A549 (cell line): ENCODE data around the gene FCHO2.

Experiments used
- EP300 ChIP-seq, 2 experiments: fragments of >200 bp; sonication (Bioruptor Twin); formaldehyde crosslinking; IDR thresholded peaks; 2 replicates in 1 of 2; 3 replicates in 1 of 2; pipeline ENCODE4 v1.6.1; 2016 to 2017
- FOSB ChIP-seq: fragments of 250-450 bp; sonication (Bioruptor Pico); IDR thresholded peaks from 2 replicates; pipeline ENCODE4 v1.5.0; 2020; ENCODE audit warnings: mild to moderate bottlenecking, moderate library complexity
- FOSL2 ChIP-seq, 2 experiments: fragments of 450-650 bp in 1 of 2; fragments of >200 bp in 1 of 2; sonication (Bioruptor Twin) in 1 of 2; formaldehyde crosslinking; IDR thresholded peaks; 2 replicates each; pipeline versions ENCODE4 v1.5.0 to v1.6.1; 2016 to 2020; ENCODE audit warnings: mild to moderate bottlenecking in 1 of 2, moderate library complexity in 1 of 2
- JUN ChIP-seq, 2 experiments: fragments of >200 bp; sonication (Bioruptor Twin); formaldehyde crosslinking; IDR thresholded peaks; 2 replicates in 1 of 2; 3 replicates in 1 of 2; pipeline ENCODE4 v1.6.1; 2016 to 2017
- POLR2A ChIP-seq: IDR thresholded peaks from 2 replicates; pipeline ENCODE4 v1.6.1; 2012; ENCODE audit warnings: mild to moderate bottlenecking, low read length
- RCOR1 ChIP-seq: fragments of 150-350 bp; IDR thresholded peaks from 2 replicates; pipeline ENCODE4 v1.6.1; 2014; ENCODE audit warnings: antibody characterized with exemption, low read length, low read depth
- TF ChIP-seq, protein P1 (sequence below): IDR thresholded peaks from 2 replicates; pipeline ENCODE4 v1.6.1; 2012
- TF ChIP-seq, protein P2 (sequence below): fragments of >200 bp; sonication (Bioruptor Twin); formaldehyde crosslinking; IDR thresholded peaks from 3 replicates; pipeline ENCODE4 v1.5.1; 2016

GRCh38 chr5:73100109-73100508, 144.3 kb downstream of the FCHO2 start:
- TF ChIP-seq, protein P1, sequence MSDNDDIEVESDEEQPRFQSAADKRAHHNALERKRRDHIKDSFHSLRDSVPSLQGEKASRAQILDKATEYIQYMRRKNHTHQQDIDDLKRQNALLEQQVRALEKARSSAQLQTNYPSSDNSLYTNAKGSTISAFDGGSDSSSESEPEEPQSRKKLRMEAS = no peak
- TF ChIP-seq RCOR1 = no peak
- no peak for TF ChIP-seq EP300 (IDR thresholded peaks at IDR 0.05)
- no peak for TF ChIP-seq POLR2A
- TF ChIP-seq, protein P2, sequence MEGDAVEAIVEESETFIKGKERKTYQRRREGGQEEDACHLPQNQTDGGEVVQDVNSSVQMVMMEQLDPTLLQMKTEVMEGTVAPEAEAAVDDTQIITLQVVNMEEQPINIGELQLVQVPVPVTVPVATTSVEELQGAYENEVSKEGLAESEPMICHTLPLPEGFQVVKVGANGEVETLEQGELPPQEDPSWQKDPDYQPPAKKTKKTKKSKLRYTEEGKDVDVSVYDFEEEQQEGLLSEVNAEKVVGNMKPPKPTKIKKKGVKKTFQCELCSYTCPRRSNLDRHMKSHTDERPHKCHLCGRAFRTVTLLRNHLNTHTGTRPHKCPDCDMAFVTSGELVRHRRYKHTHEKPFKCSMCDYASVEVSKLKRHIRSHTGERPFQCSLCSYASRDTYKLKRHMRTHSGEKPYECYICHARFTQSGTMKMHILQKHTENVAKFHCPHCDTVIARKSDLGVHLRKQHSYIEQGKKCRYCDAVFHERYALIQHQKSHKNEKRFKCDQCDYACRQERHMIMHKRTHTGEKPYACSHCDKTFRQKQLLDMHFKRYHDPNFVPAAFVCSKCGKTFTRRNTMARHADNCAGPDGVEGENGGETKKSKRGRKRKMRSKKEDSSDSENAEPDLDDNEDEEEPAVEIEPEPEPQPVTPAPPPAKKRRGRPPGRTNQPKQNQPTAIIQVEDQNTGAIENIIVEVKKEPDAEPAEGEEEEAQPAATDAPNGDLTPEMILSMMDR = no peak
- no peak for TF ChIP-seq FOSB (CRISPR knock-in tag)
- no peak for TF ChIP-seq JUN (IDR thresholded peaks at IDR 0.05)
- no peak for TF ChIP-seq FOSL2 (IDR thresholded peaks at IDR 0.05)
- TF ChIP-seq FOSL2 (CRISPR knock-in tag; IDR thresholded peaks at IDR 0.05) = no peak
